ENCODE data around the gene PAFAH2.
"Not testable (repeated sequence)": the region's sequence is repeated elsewhere in the genome, so short reads cannot be mapped to it uniquely, and the experiment has no call there.

Gene PAFAH2

GRCh38 chr1:25936947-25937346 is 60.9 kb downstream of the PAFAH2 start (continued):
- no peak for TF ChIP-seq CSRNP3 (CRISPR knock-in tag; IDR thresholded peaks at IDR 0.05)

DNA sequence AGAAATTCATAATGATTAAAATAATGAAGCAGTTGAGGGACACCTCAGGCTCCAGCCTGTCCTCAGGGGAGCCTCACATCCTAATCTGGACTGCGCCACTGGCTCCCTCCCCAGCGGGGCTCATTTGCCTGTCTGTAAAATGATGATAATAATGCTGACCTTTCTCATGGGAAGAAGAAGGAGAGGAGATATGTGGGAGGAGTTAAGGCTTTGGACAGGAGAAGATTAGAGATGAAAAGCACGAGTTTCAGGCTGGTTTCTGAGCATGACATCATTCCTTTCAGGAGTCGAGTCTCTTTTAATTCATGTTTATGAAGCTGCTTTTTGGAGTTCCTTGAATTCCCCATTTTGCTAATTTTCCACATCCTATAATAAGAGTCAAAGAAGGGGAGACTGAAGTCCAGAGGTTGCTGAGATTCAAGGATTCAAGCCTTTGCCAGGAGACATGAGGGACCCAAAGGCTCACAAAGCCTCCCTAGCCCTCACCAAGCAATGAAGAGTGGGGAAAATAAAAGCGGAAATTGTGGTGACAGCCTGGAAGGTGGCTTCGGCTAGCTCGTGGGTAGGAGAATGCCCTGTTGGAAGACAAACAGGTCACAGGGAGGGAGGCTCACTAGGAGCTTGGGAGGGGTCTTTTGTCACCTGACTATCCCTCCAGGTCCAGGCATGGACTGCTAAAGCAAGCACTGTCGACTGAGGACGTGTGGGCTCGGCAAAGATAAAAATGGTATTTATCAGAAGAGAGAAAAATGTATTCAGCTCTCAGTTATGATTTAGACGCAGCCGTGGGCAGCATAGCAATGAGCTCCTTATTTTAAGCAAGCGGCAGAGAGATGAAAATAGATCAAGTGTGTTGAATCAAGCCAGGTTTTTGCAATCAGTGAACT is 64.1 kb downstream of the PAFAH2 start:
- TF ChIP-seq ARNTL (CRISPR knock-in tag; IDR thresholded peaks at IDR 0.05; ENCODE audit: borderline replicate concordance, low read depth), result no peak
- TF ChIP-seq TOX (CRISPR knock-in tag; IDR thresholded peaks at IDR 0.05; ENCODE audit: borderline replicate concordance), result no peak
- TF ChIP-seq PATZ1 (CRISPR knock-in tag; IDR thresholded peaks at IDR 0.05; ENCODE audit: borderline replicate concordance), result no peak
- TF ChIP-seq ZC3H10 (CRISPR knock-in tag; IDR thresholded peaks at IDR 0.05), result no peak
- no peak for TF ChIP-seq TCF4 (CRISPR knock-in tag; IDR thresholded peaks at IDR 0.05; ENCODE audit: borderline replicate concordance)
- no peak for TF ChIP-seq ZFP30 (CRISPR knock-in tag; IDR thresholded peaks at IDR 0.05)
- TF ChIP-seq ESRRG (CRISPR knock-in tag; IDR thresholded peaks at IDR 0.05), result no peak
- TF ChIP-seq ISL1 (CRISPR knock-in tag; IDR thresholded peaks at IDR 0.05), result no peak
- no peak for TF ChIP-seq ZNF565 (CRISPR knock-in tag; conservative IDR thresholded peaks at IDR 0.05; ENCODE audit: low read depth)
- ATAC-seq, result no peak

- ATAC-seq, result not testable (repeated sequence)
Measured at GRCh38 chr1:25932811-25933400, 65.0 kb downstream of the PAFAH2 start.

- no peak for ATAC-seq
- TF ChIP-seq ZFP3 (CRISPR knock-in tag; IDR thresholded peaks at IDR 0.05), result no peak
- TF ChIP-seq ZNF8 (CRISPR knock-in tag; IDR thresholded peaks at IDR 0.05), result no peak
- TF ChIP-seq ZNF70 (CRISPR knock-in tag; IDR thresholded peaks at IDR 0.05), result no peak
- TF ChIP-seq RARB (CRISPR knock-in tag; IDR thresholded peaks at IDR 0.05), result no peak
- no peak for TF ChIP-seq TOX (CRISPR knock-in tag; IDR thresholded peaks at IDR 0.05; ENCODE audit: borderline replicate concordance)
- no peak for TF ChIP-seq ISL1 (CRISPR knock-in tag; IDR thresholded peaks at IDR 0.05)
- no peak for TF ChIP-seq CREB5 (CRISPR knock-in tag; IDR thresholded peaks at IDR 0.05; ENCODE audit: low read depth)
- no peak for TF ChIP-seq OSR1 (CRISPR knock-in tag; IDR thresholded peaks at IDR 0.05)
- no peak for TF ChIP-seq CSRNP3 (CRISPR knock-in tag; IDR thresholded peaks at IDR 0.05)
- TF ChIP-seq BACH2 (CRISPR knock-in tag; IDR thresholded peaks at IDR 0.05; ENCODE audit: borderline replicate concordance), result no peak
- no peak for TF ChIP-seq ESRRG (CRISPR knock-in tag; IDR thresholded peaks at IDR 0.05)
- no peak for TF ChIP-seq SNAI2 (CRISPR knock-in tag; IDR thresholded peaks at IDR 0.05)
- no peak for TF ChIP-seq POU6F1 (CRISPR knock-in tag; IDR thresholded peaks at IDR 0.05; ENCODE audit: borderline replicate concordance, low read depth)
- no peak for TF ChIP-seq ZC3H10 (CRISPR knock-in tag; IDR thresholded peaks at IDR 0.05)
- no peak for TF ChIP-seq PPARA (CRISPR knock-in tag; IDR thresholded peaks at IDR 0.05; ENCODE audit: borderline replicate concordance)
- TF ChIP-seq PATZ1 (CRISPR knock-in tag; IDR thresholded peaks at IDR 0.05; ENCODE audit: borderline replicate concordance), result no peak
- TF ChIP-seq ZNF565 (CRISPR knock-in tag; conservative IDR thresholded peaks at IDR 0.05; ENCODE audit: low read depth), result no peak
Measured at GRCh38 chr1:25932321-25932720, 65.5 kb downstream of the PAFAH2 start.
